SK-N-SH (cell line): ENCODE data around the gene MAML3.

ENCODE experiments used
- EP300 ChIP-seq, 2 experiments: IDR thresholded peaks; 2 replicates each; pipeline versions ENCODE4 v1.4.0 to v1.6.1; 2012; ENCODE audit warnings: borderline replicate concordance in 1 of 2, low read depth in 1 of 2, low read length in 1 of 2
- FOXJ3 ChIP-seq: sonication (generic); formaldehyde crosslinking; IDR thresholded peaks from 2 replicates; pipeline ENCODE4 v1.5.1; 2020; ENCODE audit warnings: mild to moderate bottlenecking, missing genetic modification reagents

DNA sequence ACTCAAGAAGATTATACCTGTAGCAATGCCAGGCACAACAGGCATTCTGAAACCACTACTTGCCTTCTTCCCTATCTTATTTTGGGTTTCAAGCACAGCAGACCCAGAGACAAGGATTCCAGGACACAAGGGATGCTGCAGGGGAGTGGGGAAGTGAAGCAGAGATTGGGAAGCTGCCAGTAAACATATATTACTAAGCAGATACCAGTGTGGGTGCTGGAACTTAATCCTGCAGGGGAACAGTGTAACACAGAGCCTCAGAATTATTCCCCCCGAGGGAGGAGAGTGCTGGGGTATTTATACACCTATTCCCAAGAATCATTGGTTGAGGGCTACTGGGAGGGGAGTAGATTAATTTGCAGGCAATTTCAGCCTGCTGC lies 33.3 kb upstream of the MAML3 start:
- TF ChIP-seq EP300 (IDR thresholded peaks at IDR 0.05; ENCODE audit: borderline replicate concordance in 1 of 2, low read depth in 1 of 2, low read length in 1 of 2): no peak
- no peak for TF ChIP-seq FOXJ3 (CRISPR knock-in tag)
